NCI-H1694 (cell line): ENCODE results near the gene STK10.
A peak's percentile ranks its signal among the peaks of the same experiment; 100 is the strongest.
"Not testable (repeated sequence)": the region's sequence is repeated elsewhere in the genome, so short reads cannot be mapped to it uniquely, and the experiment has no call there.

Source experiments
- DNase-seq: peaks from one replicate; lab custom pipeline; 2025; lab: John Stamatoyannopoulos, UW

STK10 gene

GRCh38 chr5:172052450-172053236, 135.4 kb downstream of the STK10 start:
- DNase-seq, result no peak

GRCh38 chr5:172051643-172052339, 136.2 kb downstream of the STK10 start:
- no peak for DNase-seq

GRCh38 chr5:172050080-172050479, 137.9 kb downstream of the STK10 start:
- DNase-seq, result no peak

- DNase-seq, result peak; percentile 19
Measured at GRCh38 chr5:172049226-172049796, 138.7 kb downstream of the STK10 start.

- no peak for DNase-seq
Measured at GRCh38 chr5:172048539-172049101, 139.4 kb downstream of the STK10 start.

- DNase-seq, result no peak
Measured at GRCh38 chr5:172048170-172048422, 139.9 kb downstream of the STK10 start.

GRCh38 chr5:172046593-172046992, 141.4 kb downstream of the STK10 start:
- DNase-seq, result no peak

GRCh38 chr5:172045315-172045632, 142.8 kb downstream of the STK10 start:
- DNase-seq, result no peak

GRCh38 chr5:172044631-172045314, 143.3 kb downstream of the STK10 start:
- DNase-seq, result no peak

GRCh38 chr5:172043865-172044264, 144.2 kb downstream of the STK10 start:
- DNase-seq, result no peak

GRCh38 chr5:172042183-172042582, 145.8 kb downstream of the STK10 start:
- no peak for DNase-seq

GRCh38 chr5:172038167-172038566, 149.9 kb downstream of the STK10 start:
- DNase-seq, result no peak

GRCh38 chr5:172035049-172035448, 153.0 kb downstream of the STK10 start:
- no peak for DNase-seq

GRCh38 chr5:172031894-172032461, 156.0 kb downstream of the STK10 start:
- no peak for DNase-seq

GRCh38 chr5:172029876-172030275, 158.1 kb downstream of the STK10 start:
- no peak for DNase-seq

GRCh38 chr5:172028167-172028566, 159.9 kb downstream of the STK10 start:
- DNase-seq, result no peak

GRCh38 chr5:172020110-172020786, 167.8 kb downstream of the STK10 start:
- not testable (repeated sequence) for DNase-seq

- no peak for DNase-seq
Measured at GRCh38 chr5:172015346-172015745, 172.7 kb downstream of the STK10 start.

GRCh38 chr5:172010278-172010677, 177.7 kb downstream of the STK10 start:
- peak; percentile 61 for DNase-seq

- DNase-seq, result no peak
Measured at GRCh38 chr5:172009536-172010270, 178.3 kb downstream of the STK10 start.

- DNase-seq, result no peak
Measured at GRCh38 chr5:172008689-172009141, 179.3 kb downstream of the STK10 start.
